ENCODE data around the gene PACSIN3.

Gene PACSIN3

GRCh38 chr11:47152126-47152952 is 33.9 kb downstream of the PACSIN3 start:
- DNase-seq = no peak

GRCh38 chr11:47149782-47150181 is 36.5 kb downstream of the PACSIN3 start:
- no peak for DNase-seq

GRCh38 chr11:47148903-47149531 is 37.2 kb downstream of the PACSIN3 start:
- peak; percentile 40 for DNase-seq

- no peak for DNase-seq
These were observed 38.0 kb downstream of the PACSIN3 start for GRCh38 chr11:47148270-47148669.

- no peak for DNase-seq
These were observed 38.6 kb downstream of the PACSIN3 start for GRCh38 chr11:47147681-47148080.

GRCh38 chr11:47147250-47147649 is 39.0 kb downstream of the PACSIN3 start:
- no peak for DNase-seq

GRCh38 chr11:47144541-47144940 is 41.7 kb downstream of the PACSIN3 start:
- no peak for DNase-seq

GRCh38 chr11:47143322-47143721 is 42.9 kb downstream of the PACSIN3 start:
- DNase-seq = peak; percentile 94

GRCh38 chr11:47139878-47140277 is 46.4 kb downstream of the PACSIN3 start:
- DNase-seq = no peak

- no peak for DNase-seq
These were observed 48.8 kb downstream of the PACSIN3 start for GRCh38 chr11:47137476-47137875.

- DNase-seq = no peak
These were observed 49.3 kb downstream of the PACSIN3 start for GRCh38 chr11:47136921-47137320.

- no peak for DNase-seq
These were observed 49.9 kb downstream of the PACSIN3 start for GRCh38 chr11:47136327-47136726.

GRCh38 chr11:47132981-47133380 is 53.3 kb downstream of the PACSIN3 start:
- DNase-seq = no peak

- no peak for DNase-seq
These were observed 53.7 kb downstream of the PACSIN3 start for GRCh38 chr11:47132490-47132889.

- DNase-seq = no peak
These were observed 55.1 kb downstream of the PACSIN3 start for GRCh38 chr11:47131136-47131535.

GRCh38 chr11:47130543-47130942 is 55.7 kb downstream of the PACSIN3 start:
- no peak for DNase-seq

Data from EL (cell line).